ENCODE data around the gene TET1.

DNA sequence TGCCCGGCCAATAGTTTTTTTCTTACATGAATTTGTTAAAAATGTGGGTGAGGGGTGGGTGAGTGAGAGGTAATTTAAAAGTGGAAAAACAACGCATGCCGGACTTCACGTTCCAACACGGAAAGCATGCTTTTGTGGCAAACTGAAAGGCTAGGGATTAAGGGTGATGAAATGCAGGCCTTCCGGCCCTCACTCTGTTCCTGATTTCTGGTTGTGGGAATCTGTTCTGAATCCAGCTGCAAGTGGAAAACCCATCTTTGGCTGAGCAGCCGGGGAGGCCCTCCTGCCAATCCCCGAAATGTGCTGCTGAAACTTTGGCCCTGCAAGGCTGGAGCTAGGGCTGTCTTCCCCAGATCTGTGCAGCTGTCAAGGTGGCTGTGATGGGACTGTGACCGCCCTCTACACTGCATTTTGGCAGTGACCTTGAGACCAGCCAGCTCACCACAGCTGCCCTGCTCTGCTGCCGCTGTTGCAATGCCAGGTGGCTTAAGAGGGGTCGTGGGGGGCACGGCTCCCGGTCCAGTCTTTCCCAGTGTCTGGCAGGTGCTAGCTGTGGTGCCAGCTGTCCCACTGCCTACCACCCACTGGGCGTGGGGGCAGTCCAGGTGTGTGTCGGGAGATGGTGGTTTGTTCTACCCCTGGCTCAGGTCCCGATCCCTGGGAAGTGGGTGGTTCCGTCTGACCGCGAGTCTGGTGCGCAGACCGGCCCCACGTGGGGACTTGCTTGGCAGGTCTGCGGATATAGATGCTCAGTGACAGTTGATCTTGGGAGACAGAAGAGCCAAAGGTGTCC is 39.0 kb downstream of the TET1 start:
- TF ChIP-seq, protein P1, sequence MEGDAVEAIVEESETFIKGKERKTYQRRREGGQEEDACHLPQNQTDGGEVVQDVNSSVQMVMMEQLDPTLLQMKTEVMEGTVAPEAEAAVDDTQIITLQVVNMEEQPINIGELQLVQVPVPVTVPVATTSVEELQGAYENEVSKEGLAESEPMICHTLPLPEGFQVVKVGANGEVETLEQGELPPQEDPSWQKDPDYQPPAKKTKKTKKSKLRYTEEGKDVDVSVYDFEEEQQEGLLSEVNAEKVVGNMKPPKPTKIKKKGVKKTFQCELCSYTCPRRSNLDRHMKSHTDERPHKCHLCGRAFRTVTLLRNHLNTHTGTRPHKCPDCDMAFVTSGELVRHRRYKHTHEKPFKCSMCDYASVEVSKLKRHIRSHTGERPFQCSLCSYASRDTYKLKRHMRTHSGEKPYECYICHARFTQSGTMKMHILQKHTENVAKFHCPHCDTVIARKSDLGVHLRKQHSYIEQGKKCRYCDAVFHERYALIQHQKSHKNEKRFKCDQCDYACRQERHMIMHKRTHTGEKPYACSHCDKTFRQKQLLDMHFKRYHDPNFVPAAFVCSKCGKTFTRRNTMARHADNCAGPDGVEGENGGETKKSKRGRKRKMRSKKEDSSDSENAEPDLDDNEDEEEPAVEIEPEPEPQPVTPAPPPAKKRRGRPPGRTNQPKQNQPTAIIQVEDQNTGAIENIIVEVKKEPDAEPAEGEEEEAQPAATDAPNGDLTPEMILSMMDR (IDR thresholded peaks at IDR 0.05; ENCODE audit: insufficient read depth, low read length) = no peak
- TF ChIP-seq POLR2AphosphoS5 (IDR thresholded peaks at IDR 0.05; ENCODE audit: low read depth) = no peak
- TF ChIP-seq GABPA (IDR thresholded peaks at IDR 0.05; ENCODE audit: low read depth) = no peak
- no peak for TF ChIP-seq REST (IDR thresholded peaks at IDR 0.05; ENCODE audit: insufficient replicate concordance, low read depth)
- TF ChIP-seq SPI1 (IDR thresholded peaks at IDR 0.05; ENCODE audit: borderline replicate concordance, low read depth) = no peak

Data from HL-60 (cell line).